NCI-H510A treated with DMSO at 0.1 percent for 48 hours (cell line): Measurements from ENCODE around the gene FOXF2.

Experiments used
- DNase-seq: peaks from one replicate; lab custom pipeline; 2025; lab: John Stamatoyannopoulos, UW

Gene FOXF2

DNA sequence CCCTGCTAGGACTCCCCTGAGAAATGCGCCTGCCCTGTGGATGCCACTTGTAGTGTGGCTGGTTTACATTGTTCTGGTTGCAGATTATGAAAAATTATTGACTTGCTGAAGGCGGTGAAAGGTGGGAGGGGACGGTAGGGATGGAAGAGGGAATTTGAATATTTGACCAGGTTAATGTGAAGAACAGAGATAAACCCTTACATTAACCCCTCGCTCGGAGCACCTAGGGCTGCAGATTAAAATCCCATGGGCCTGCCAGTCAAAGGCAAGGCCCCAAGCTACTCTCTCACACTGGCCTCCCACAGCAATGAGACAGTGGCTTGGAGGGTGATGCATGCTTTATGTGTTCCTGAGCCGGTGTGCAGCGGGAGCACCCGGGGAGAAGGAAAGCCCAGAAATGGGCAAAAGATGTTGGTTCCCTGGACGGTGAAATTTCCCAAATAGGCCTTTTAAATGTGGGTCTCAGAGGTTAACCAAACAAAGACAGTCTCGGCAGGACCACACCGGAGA lies 2.5 kb downstream of the FOXF2 start:
- no peak for DNase-seq

DNA sequence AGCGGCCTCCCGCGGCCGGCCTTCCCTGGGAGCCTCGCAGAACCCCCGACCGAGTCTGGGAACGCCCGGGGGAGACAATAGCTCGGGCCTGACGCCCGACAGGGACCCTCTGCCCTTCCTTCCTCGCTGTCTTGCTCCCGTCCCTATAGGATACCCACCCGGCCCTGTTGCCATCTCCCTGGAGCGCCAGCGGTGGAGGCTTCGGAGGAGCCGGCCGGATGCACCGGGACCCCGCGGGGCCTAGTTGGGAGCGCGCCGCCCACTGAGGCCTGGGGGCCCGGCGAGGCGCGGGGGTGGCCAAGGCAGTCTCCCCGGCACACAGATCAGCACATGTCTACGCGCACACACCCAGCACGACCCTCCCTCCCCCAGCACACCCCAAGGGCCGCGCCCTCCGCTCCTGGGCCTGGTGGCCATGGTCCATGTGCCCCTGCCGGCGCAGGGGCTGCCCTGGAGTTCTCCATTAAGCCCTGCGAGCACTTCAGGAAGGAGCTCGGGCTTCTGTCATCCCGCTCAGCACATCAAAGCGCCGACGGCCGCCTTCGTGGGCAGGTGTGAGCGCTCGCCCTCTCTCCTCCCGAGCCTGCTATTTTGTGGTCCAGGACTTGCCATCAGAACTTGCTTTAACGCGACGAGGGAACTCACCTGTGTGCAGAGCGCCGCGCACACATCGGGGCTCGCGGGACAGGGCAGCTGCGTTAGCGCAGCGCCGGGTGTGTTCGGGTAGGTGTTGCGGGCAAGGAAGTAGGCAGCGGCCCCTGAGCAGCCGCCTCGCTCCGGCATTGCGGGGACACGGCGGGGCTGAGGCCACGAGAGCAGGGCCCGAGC lies 3.7 kb downstream of the FOXF2 start:
- DNase-seq: no peak

DNA sequence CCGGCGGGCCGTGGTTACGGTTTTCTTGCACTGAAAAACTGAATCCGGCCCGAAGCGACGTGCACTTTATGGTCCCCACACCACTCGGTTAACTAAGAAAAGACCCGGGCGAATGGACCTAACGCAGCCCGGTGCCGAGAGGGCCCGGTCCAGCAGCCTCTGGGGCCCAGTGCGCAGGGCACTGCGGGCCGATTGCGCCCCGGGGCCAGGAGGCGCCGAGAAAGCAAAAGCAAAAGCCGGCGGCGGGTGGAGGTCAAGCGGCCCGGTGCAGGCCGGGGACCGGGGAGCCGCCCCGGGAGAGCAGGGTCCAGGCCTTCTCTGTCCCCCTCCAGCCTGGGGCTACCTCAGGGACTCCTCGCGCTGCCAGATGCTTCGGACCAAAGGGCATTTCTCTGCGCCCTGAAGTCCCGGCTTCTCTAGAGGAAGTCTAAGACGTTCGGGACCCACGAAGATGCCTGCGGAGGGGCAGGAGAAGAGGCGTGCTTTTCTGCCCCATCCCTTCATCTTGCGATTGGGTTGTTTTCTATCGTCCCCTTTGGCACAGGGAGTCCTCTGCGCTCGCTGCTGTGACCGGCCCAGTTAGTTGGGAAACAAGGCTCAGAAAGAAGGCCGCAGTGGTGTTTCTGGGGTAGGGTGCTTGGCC lies 4.4 kb downstream of the FOXF2 start:
- no peak for DNase-seq

DNA sequence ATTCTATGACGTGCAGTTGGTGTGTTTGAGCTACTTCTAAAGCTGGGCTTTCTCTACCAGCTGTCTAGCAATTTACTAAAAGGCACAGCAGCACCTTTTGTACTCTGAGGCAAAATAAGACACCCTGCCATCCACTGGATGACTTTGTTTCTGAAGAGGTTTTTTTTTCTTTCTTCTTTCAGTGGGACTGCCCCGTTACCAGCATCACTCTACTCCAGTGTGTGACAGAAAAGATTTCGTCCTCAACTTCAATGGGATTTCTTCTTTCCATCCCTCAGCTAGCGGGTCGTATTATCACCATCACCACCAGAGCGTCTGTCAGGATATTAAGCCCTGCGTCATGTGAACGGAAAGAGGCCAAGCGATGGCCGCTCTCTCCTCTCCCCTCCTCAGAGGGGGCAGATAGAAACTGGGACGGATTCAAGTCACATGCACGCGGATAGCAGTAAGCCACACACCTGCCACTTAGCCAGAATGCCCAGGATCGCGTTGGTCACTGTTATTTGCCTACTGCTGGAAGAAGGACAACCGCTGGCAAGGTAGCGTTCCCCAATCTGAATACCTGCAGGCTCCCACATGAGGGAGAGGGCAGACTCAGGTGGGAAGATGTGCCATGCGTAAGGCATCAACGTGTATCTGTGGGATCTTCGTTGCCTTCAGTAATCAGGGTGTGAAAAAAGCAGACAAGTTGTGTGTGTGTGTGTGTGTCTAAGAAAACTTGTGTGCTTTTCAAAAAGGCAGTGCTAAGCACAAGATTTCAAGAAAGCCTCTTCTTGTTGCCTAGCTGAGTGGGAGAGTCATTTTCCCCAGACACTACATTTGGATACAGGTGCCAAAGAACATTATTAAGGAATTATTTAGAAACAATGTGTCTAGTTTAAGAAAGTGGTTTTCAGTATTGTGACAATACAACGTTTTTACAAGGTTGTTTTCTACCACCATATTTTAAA lies 5.4 kb downstream of the FOXF2 start:
- DNase-seq: no peak

DNA sequence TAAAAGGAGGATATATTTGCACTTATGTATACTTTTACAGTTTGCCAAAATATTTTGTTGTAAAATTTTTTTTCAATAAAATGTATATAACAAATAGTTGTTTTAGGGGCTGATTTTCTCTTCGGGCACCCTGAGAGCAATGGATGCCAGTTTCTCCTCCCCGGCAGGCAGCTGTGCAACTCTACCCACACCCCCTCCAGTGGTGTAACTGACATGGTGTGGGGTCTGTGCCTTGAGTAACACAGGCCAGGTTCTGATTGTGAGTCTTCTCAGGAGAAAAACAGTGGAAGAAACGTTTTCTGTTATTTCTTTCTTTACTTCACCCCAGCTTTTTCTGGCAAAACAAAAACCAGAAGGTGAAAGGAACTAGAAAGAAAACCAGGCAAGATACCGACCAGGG lies 6.1 kb downstream of the FOXF2 start:
- DNase-seq: no peak

DNA sequence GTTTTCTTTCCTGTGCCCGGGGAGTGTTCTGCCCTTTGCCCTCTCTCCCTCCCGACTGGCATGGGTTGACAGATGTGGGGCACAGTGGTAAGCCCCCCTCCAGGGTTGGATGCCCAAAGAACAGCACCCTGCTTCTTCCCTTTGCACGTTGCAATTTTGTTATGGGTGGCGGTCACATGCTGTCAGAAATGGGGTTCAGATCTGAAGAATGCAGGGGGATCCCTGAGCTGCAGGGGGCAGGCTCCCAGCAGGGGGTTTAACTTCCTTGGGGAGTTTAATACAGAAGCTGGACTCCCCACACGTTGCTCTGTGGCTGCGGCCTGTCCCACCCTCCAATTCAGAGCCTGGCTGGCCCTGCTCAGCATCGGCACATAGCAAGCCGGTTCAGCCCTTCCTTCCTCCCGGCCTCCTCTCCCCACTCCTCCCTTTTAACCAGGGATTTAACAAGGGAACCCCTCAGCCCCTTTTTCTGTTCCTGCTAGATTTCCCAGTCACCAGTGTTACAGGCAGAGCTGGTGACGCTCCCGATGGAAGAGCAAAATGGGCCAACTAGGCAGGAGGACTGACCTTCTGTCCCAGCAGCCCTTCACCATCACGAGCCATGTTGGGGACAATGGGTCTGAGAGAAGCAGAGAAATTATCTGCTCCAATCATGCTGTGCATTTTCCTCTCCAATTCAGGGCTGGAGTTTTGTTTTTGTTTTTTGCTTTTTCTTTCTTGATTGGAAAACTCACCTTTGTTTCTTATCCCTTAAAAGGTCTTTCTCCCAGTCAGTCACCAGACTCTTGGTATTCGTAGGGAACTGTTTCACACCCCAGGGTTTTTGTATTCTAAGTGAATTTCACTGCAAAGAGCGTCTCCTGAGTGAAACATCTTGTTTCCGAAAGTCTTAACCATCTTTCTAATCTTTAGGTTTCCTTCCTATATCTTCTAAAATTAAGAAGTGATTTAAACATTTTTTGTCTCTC lies 6.8 kb downstream of the FOXF2 start:
- DNase-seq: no peak

DNA sequence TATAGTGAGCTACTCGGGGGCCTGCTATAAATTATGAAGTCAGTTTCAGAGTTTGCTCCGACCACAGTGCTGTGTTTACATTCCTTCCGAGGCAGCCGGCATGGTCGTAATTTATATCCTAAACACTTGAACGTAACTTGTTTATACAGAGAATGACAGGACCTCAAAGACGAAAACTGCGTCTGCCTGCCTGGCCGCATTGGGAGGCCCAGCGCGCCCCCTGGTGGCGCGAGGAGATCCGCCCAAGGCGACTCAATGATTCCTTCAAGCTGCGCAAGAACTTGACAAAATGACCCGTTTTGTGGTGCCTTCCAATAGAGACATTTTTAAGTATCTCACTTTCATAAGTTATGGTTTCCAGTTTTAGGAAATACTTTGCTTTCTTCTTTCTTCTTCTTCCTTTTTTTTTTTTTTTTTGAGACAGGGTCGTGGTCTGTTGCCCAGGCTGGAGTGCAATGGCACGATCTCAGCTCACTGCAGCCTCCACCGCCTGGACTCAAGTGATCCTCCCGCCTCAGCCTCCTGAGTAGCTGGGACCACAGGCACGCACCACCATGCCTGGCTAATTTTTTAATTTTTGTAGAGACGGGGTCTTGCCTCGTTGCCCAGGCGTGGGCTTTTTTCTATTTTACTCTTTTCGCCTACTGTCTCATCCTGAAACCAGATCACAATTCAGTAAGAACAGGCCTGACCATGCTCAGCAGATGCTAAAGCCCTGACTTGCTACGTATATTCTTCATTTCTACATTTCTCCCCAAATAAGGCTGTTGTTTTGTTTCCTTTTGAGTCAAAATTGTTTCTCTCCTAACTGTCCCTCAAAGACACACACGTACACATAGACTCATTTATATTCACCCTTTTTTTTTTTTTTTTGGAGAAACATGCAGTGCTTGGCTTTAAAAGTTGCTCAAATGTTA lies 7.8 kb downstream of the FOXF2 start:
- DNase-seq: peak; percentile 19

DNA sequence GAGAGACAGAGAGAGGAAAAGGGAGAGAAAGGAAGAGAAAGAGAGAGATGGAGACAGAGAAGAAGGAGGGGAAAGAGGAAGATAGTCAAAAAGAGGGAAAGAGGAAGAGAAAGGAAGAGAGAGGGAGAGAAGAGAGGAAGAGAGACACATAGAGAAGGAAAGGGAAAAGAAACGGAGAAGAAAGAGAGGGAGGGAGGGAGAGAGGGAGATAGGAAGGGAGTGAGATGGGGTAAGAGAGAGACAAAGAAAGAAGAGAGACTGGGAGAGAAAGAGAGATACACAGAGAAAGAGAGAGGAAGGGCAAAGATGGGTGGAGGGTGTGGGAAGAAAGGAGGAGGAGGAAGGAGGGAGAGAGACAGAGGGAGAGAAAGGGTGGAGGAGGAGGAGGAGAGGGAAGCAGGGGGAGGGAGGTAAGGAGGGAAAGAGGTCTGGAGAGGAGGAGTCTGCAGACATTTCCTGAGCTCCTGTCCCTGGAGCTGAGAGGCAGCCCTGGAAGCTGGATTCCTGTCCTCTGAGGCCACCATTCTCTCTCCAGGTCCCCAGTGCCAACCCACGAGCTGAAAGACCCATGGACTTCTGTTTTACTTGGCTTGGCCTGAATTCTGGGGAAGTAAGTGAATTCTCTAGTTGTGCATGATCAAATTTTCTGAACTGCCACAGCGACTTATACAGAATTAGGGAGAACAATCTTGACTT lies 9.9 kb downstream of the FOXF2 start:
- DNase-seq: no peak

DNA sequence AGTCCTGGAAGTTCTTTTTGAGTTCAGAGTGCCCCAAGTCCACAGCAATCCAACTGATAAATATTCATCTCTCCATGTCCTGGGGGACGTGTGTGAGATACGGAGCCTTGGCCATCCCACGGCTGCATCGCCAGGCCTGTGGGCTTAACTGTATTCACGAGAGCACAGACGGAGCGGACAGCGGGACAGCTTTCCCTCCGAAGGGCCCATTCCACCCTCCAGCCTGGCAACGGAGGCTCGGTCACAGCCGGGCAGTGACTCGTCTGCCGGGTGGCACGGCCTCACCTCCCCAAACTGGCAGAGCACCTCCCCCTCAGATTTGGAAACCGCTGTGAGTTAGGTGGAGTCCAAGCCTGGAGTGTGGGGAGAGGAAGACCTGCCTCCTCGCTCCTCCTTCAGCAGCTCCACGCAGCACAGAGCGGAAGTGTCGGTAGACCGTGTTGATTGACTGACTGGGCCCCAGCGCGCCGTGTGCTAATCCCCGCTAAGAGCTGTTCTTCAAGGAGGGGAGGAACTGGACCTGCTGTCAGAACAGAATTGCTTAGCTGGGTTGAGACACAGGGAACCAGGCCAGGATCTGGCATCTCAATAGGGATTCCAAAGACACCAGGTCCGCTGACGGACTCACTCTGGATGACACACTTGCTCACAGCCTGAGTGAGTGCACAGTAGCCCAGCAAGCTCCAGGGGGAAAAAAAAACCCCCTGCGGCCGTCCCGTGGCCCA lies 10.9 kb downstream of the FOXF2 start:
- no peak for DNase-seq

DNA sequence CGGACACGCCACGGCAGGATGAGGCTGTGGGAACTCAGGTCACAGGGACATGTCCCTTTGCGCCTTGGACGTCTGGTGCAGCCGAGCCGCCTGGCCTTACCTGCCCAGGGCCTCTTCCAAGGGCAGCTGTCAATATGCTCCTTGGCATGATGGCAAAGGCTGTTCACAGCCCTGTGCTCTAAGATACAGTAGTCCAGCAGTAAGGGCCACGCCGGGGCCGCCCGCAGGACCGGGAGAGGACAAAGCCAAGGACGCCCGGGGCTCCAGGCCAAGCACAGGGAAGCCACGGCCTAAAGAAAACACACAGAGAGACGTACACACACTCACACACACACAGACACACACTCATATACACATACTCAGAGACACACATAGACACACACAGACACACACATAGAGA lies 13.0 kb downstream of the FOXF2 start:
- DNase-seq: no peak

DNA sequence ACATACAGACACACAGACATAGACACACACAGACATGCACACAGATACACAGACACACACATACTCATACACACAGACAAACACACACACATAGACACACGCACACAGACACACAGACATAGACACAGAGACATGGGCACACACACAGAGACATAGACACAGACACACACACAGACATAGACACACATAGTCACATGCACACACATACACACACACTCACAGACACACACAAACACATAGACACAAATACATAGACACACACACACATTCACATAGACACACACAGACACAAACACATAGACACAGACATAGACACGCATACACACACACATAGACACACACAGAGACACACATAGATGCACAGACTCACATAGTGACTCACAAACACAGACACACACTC lies 13.5 kb downstream of the FOXF2 start:
- no peak for DNase-seq

DNA sequence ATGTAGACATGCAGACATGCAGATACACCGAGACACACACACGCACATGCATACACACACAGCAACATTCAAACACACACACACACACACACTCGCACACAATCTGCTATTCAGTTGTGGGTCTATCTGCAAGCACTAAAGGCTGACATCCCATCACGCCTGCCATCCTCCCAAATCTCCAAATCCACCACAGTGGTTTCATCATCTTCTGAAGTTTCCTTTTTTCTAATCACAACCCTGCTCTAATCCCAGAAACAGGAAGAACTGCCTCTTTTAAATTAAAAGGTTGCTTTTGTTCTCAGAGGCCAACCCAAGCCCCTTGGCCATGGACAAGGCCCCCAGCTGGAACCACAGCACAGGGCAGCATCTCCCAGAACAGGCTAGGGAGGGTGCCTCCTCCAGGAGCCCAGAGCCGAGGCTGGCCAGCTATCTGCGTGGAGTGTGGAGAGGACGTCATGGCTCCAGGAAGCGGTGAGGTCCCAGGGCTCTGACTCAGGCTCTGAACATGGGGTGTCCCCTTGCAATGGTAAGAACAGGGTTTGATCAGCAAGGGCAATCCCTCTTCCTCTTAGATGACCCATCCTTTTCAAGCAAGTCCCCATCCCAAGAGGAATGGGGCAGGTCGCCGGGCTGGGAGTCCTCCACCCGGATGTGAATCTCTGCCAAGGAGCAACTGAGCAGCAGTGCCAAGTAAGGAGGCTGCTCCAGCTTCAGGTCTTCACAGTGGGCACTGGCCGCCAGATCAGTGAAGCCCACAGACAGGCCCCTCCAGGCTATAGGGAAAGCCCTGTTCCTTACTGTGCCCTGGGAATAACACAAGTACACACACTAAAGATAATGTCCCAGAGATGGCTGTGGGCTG lies 14.7 kb downstream of the FOXF2 start:
- DNase-seq: no peak

DNA sequence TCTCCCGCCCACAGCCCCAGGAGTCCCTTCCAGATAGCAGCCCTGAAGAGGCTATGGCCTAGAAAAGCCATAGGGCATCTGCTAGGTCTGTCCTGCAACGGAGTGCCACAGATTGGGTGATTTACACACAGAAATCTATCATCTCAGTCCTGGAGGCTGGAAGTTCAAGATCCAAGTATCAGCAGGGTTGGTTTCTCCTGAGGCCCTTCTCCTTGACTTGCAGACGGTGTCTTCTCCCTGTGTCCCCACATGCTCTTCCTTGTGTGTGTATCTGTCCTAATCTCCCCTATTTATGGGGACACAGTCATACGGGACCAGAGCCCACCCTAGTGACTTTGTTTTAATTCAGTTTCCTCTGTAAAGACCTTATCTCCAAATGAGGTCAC lies 15.3 kb downstream of the FOXF2 start:
- no peak for DNase-seq

DNA sequence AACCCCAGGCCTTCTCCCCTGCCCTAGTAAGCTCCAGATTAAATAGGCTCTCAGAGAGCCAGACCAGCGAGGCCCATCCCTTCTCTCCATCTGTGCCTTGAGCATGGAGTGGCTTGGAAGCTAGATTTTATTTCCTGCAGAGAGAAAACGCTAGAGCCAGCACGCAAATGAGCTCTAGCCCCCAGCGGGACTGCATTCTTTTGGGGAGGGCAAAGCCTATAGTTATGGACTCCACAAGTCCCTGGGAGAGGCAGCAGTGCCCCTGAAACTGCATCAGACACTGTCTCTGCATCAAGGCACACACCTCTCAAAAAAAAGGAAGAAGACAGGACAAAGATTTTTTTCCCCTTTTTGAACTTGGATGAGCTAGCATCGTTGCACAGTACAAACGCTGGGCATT lies 15.8 kb downstream of the FOXF2 start:
- no peak for DNase-seq

DNA sequence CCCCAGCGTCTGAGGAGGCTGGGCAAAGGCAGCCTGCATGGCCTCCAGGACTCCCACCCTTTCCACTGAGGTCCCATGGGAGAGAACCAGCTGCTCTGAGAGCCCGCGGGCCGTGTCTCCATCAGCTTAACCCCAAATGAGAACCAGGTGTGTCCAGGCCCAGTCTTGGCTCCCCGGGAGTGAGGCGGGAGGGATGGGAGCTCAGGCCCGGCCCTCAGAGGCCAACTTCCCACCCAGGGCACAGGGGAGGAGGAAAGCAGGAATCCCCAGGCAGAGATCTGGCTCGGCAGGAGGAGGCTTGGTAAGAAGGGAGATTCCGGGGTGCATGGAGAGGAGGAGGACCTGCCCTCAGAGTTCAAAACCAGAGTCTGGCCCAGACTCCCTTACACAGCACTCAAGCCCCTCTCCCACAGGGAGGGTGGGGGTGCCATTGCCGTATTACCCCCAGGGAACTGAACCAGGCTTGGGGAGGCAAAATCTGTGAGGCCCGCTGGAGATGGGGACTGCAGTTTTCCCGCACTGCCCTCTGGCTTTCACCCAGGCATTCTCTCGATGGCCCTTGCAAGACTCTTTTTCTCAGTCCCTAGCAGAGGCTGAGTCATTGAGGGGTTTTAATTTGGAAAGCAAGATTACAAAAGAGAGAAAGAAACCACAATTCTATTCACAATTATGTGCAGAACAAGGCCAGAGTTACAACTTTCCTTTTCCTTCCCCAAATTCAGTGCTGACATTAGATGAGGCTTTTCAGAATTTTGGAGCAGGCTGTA lies 17.1 kb downstream of the FOXF2 start:
- DNase-seq: no peak

DNA sequence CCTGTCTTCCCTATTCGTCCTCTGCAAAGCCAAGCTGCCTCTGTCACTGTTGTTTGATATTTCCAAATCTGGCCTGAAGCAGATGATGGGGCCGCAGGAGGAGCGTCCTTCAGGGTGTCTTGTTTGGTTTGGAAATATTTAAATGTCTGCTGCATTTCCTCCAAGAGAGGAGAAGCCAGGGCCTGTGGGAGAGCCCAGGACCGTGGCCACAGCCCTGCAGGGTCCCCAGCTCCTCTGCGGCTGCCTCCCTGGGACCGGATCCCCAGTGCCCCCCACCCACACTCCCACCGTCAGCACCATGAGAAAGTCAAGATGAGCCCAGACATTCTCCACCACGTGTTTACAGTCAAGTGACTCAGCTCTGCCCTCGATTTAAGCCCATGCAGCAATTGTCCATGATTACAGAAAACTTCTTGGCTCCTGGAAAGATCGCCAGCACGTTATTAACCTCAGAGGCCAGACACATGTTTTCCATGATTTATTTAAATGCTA lies 18.2 kb downstream of the FOXF2 start:
- no peak for DNase-seq
